ENCODE measurements around the gene TIMP1.

The TIMP1 gene

DNA sequence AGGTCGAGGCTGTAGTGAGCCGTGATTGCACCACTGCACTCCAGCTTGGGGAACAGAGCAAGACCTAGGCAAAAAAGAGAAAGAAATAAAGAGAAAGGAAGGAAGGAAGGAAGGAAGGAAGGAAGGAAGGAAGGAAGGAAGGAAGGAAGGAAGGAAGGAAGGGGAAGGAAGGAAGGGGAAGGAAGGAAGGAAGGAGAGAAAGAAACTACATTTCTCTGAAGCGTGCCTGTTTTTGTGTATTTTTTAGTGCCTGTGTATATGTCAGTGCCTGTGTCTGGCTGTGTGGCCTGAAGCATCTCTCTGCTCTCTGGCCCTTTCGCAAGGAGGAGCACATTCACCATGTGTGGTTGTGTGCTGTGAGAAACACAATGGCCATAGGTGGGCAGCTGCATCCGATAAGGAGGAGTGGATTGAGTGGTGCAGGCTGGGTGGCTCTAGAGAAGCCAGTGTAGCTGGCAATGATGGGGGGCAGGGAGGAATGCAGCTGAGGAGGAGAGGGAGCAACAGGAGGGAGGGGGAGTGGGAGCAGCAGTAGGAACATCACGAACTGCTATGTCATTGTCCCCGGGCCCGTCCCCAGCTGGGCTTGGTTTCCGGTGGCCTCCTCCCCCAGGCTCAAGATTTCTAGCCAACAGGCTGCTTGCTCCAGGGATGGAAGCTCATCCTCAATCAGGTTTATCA, 26.0 kb downstream of the TIMP1 start:
- no peak for DNase-seq

- no peak for DNase-seq
These were observed 28.3 kb downstream of the TIMP1 start for GRCh38 chrX:47610511-47610910.

GRCh38 chrX:47611489-47611888, 29.3 kb downstream of the TIMP1 start:
- DNase-seq: no peak

GRCh38 chrX:47611926-47612325, 29.7 kb downstream of the TIMP1 start:
- DNase-seq: no peak

DNA sequence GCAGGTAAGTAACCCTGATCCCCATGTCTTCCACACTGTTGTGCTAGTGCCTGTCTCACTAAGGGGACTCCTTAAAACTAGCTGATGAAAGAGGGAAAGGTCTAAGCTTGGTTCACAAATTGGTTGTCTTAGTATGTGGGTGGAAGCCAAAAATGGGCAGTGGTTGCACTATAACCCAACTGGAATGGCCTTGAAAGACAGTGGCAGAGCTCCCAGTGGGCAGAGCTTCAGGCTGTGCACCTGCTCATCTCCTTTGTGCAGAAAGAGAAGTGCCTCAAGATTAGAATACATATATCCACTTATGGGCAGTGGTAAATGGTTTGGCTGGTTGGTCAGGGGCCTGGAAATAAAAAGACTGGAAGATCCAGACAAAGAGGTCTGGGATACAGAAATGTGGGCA, 30.2 kb downstream of the TIMP1 start:
- no peak for DNase-seq

DNA sequence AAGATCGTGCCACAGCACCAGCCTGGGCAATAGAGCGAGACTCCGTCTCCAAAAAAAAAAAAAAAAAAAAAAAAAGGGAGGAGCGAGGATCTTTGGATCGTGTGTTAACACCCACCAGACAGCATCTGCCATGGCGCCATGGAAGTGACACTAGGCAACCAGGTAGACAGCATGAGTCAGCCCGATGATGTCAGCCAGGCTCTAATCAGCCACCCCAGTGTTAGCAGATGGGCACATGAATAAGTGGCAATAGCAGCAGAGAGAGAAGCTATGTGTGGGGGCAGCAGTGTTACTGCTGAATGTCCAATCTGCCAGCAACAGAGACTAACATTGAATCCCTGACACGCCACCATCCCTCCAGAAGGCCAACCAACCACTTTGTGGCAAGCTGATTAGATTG, 30.8 kb downstream of the TIMP1 start:
- no peak for DNase-seq

DNA sequence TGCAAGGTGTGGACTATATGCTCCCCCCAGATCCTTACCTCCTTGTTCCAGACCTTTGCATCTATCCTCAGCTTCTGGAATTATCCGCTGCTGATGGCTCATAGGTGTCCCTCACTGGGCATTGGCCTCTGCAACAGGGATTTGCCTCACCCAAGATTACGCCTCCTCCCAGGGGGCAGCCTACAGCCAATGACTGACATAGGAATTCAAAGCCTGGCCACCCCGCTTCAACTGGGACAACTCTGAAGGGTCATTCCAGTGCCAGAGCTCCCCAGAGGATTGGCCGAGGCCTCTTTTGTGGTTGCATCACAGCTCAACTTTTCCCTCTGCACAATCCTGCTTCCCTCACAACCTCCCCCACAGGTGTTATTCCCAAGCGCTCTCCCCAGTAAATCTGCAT, 32.4 kb downstream of the TIMP1 start:
- DNase-seq: no peak

- no peak for DNase-seq
These were observed 36.8 kb downstream of the TIMP1 start for GRCh38 chrX:47618923-47619485.

GRCh38 chrX:47619486-47620302, 37.5 kb downstream of the TIMP1 start, which contains the start of gene SYN1:
SYN1 (minus strand) TSS chrX:47619857; CDS start chrX:47619728, 129 bp downstream.
- DNase-seq: peak in 1 of 2 experiments; percentile 31

DNA sequence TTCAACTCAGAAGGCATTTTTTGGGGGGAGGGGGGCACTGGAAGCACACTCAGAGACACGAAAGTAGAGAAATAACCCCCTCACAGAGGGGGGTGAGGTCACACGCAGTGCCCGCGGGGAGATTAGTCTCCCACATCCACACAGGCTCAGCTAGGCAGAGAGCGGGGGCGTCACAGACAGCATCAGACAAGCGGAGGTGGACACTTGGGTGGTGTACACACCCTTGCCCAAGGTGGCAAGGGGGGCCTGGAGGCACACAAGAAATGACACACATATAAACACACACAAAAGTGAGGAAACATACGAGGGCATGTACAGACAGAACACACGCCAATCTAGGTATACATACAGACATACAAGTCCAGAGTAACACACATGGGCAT, 38.1 kb downstream of the TIMP1 start:
- DNase-seq: no peak

GRCh38 chrX:47621851-47622250, 39.6 kb downstream of the TIMP1 start:
- no peak for DNase-seq

- peak in 1 of 2 experiments; percentile 15 for DNase-seq
These were observed 41.3 kb downstream of the TIMP1 start for GRCh38 chrX:47623540-47624027.

DNA sequence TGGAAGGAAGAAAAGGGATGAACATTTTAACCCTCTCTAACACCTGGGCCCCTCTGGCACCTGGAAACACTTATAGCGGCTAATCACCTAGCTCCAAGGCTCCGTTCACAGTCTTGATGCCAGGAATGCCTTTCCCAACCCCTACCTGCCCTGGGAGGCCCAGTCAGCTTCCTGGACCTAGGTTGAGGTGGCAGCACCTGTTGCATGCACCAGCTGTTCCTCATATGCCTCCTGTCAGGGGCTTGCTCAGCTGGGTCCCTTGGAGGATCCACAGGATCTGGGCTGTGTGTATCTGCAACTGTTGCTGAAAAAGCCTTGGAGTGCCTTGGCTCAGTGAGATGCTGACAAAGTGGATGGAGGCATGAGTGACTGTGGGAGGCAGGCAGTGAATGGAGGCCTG, 43.1 kb downstream of the TIMP1 start:
- DNase-seq: no peak

GRCh38 chrX:47628982-47629381, 46.7 kb downstream of the TIMP1 start:
- DNase-seq: no peak

- peak; percentile 33 to 35 for DNase-seq
These were observed 47.4 kb downstream of the TIMP1 start, which contains the start of gene CFP for GRCh38 chrX:47629419-47630200. CFP (minus strand) TSS chrX:47629930; CDS start chrX:47629844, 86 bp downstream.

- DNase-seq: no peak
These were observed 49.4 kb downstream of the TIMP1 start for GRCh38 chrX:47631676-47632075.

DNA sequence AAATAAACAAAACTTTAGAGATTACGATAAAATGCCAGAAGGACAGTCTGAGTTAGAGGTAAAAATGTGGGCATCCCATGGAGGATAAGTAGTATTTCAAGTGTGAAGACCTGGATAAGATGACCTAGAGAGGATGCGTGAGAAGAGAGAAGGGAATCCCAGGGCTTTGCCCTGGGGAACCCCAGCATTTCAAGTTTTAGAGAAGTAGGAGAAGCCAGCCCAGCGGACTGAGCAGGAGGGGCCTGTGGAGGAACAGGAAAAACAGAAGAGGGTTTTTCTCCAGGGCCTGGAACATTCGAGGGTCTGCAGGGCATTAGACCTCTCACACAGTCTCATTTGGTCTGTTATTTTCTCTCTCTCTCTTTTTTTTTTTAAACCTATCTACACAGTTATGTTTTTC, 50.4 kb downstream of the TIMP1 start:
- no peak for DNase-seq

DNA sequence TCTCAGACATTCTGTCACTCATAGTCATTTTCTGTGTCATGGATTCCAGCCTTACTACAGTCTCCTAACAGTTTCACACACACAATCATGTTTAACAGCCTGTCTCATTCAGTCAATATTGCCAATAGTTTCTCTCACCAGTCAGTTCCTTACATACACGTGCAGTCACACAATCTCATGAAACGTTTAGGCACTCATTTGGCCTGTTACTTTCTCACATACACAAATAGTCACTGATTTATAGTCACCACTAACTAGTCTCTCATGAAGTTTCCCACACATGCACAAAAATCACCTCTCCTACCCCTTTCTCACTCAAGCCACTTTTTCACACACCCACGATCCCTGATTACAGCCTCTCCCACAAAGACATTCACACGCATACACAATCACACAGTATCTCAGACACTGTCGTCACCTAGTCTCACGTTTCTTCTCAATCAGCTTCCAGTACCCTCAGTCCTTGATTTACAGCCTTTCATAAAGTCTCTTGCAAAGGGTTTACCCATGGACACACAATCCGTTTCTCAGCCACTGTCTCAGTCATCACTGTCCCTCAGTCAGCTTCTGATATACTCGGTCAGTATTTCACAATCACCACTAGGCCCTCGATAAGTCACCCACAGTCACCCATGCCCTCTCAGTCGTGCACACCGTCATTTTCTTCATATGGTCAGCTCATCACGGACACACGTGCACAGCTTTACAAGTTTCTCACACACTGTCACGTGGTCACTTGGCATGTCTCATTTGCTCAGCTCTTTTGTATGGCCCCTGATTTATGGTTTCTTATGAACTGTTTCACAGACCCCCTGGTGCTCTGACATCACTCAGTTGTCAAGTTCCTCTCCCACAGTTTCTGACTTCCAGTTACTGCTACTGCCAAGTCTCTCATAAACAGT, 51.7 kb downstream of the TIMP1 start:
- no peak for DNase-seq

GRCh38 chrX:47634871-47635575, 52.8 kb downstream of the TIMP1 start:
- no peak for DNase-seq

All from AML-193 (cell line).